GM12892 (cell line): ENCODE measurements around the gene IFIH1.

ENCODE experiments used
- POLR2A ChIP-seq: IDR thresholded peaks from 2 replicates; pipeline ENCODE4 v1.6.1; 2011; ENCODE audit warnings: low read depth, low read length, control low read depth
- POLR2AphosphoS5 ChIP-seq: IDR thresholded peaks from 2 replicates; pipeline ENCODE4 v1.6.1; 2011; ENCODE audit warnings: low read depth, low read length, control low read depth

DNA sequence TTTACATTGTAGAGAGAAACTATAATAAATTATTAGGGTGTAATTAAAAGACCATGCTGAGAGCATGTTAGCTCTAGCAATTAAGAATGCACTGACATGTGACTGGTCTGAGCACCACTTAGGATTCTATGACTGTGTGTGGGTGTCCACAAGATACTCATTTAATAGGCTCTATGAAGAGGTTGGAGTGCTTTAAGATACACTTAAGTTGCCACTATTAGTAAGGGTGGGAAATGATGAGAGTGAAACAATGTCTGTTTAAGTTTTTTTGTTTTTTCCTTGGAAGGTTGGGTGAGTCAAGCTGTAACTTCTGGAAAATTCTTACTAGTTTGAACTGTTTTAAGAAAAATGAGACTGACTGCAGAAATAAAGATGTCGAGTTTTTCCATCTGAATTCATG, 73.4 kb downstream of the IFIH1 start:
- no peak for TF ChIP-seq POLR2A
- TF ChIP-seq POLR2AphosphoS5 = no peak
